Vagina (tissue), 2 donors: ENCODE results near the gene LRRC4C.

ENCODE experiments used
- CTCF ChIP-seq, 3 experiments: fragments of 450-650 bp in 2 of 3; fragments of 200-600 bp in 1 of 3; sonication (generic) in 1 of 3; IDR thresholded peaks; one replicate each; pipeline ENCODE4 v1.5.1; 2017 to 2019; ENCODE audit warnings: antibody characterized with exemption in 3 of 3, mild to moderate bottlenecking in 2 of 3, moderate library complexity in 2 of 3
- POLR2A ChIP-seq, 2 donors: fragments of 450-650 bp; IDR thresholded peaks; one replicate each; pipeline ENCODE4 v1.6.1; 2017; ENCODE audit warnings: antibody characterized with exemption in 2 of 2, mild to moderate bottlenecking in 2 of 2, moderate library complexity in 2 of 2
- POLR2AphosphoS5 ChIP-seq, 2 donors: sonication (generic); formaldehyde crosslinking; IDR thresholded peaks; one replicate each; pipeline ENCODE4 v1.9.0; 2017; ENCODE audit warnings: antibody characterized with exemption in 2 of 2, mild to moderate bottlenecking in 2 of 2, low read depth in 1 of 2; ENCODE audit not compliant: insufficient read depth in 1 of 2

- TF ChIP-seq CTCF (IDR thresholded peaks at IDR 0.05) (no peak), POLR2A (IDR thresholded peaks at IDR 0.05) (no peak), POLR2AphosphoS5 (IDR thresholded peaks at IDR 0.05; ENCODE audit: insufficient read depth in 1 of 2, low read depth in 1 of 2) (no peak)
These were observed 1065.9 kb downstream of the LRRC4C start for GRCh38 chr11:40393511-40393910.
